Body of pancreas (tissue), 4 donors: ENCODE data around the gene DUOXA2. TPM values are rescaled to one million over a fixed set of nuclear protein-coding genes. Genes with fewer than 3 reads are reported as not detected.
"Not testable (repeated sequence)": the region's sequence is repeated elsewhere in the genome, so short reads cannot be mapped to it uniquely, and the experiment has no call there.

Experiments used
- ATAC-seq: fragments of 150-250 bp; one replicate; pipeline ENCODE4 v1.9.1; 2016
- DNase-seq, 4 donors: peaks; one replicate each; pipeline ENCODE4 v3.0.0-alpha.2; 2019
- H3K27ac ChIP-seq, 4 donors: fragments of 200-600 bp; sonication (generic); 1 replicate in 3 of 4; 2 replicates in 1 of 4; pipeline versions ENCODE4 v1.5.1 to v1.6.1; 2016 to 2019; ENCODE audit warnings: mild to moderate bottlenecking in 1 of 4, mixed read lengths in 1 of 4, moderate library complexity in 1 of 4
- H3K27me3 ChIP-seq, 2 donors: fragments of 200-600 bp; sonication (generic); one replicate each; pipeline ENCODE4 v1.6.0; 2016; ENCODE audit warnings: mild to moderate bottlenecking in 1 of 2
- H3K36me3 ChIP-seq, 2 donors: fragments of 200-600 bp; sonication (generic); replicated peaks in 1 of 2; 2 replicates each; pipeline ENCODE4 v1.5.1; 2016; ENCODE audit warnings: low read depth in 2 of 2; ENCODE audit not compliant: insufficient read depth in 1 of 2
- H3K4me1 ChIP-seq: fragments of 200-600 bp; sonication (generic); one replicate; pipeline ENCODE4 v1.6.0; 2016
- H3K4me3 ChIP-seq, 2 donors: fragments of 200-600 bp; sonication (generic); 1 replicate in 1 of 2; 2 replicates in 1 of 2; pipeline ENCODE4 v1.5.1; 2016 to 2019
- H3K9me3 ChIP-seq, 3 donors: fragments of 200-600 bp; sonication (generic); 1 replicate in 2 of 3; 2 replicates in 1 of 3; pipeline ENCODE4 v1.5.1; 2016
- POLR2A ChIP-seq, 3 donors: fragments of 450-650 bp; IDR thresholded peaks; one replicate each; pipeline ENCODE4 v1.6.1; 2016; ENCODE audit warnings: antibody characterized with exemption in 3 of 3, mild to moderate bottlenecking in 2 of 3
- WGBS, 2 donors: methylation state at CpG; one replicate each; pipeline ENCODE4 v1.1.5; 2017; 5-methylcytosine and 5-hydroxymethylcytosine counted together
- intact Hi-C: fragments of 100-400 bp; cut with DNase I; formaldehyde crosslinking; loops from one replicate; pipeline ENCODE4 v1.15.1; 2023
- total RNA-seq, 2 donors: library from RNA; depleted of rRNA; stranded (reverse); fragments of >200 nt; gene quantifications; one replicate each; pipeline ENCODE4 v1.1.0, GENCODE V29; 2016
- TF ChIP-seq, protein P1 (sequence below), 7 experiments: fragments of 450-650 bp in 4 of 7; fragments of 200-600 bp in 3 of 7; sonication (generic) in 3 of 7; IDR thresholded peaks; one replicate each; pipeline ENCODE4 v1.5.1; 2016 to 2019; ENCODE audit warnings: antibody characterized with exemption in 7 of 7

The DUOXA2 gene
- not detected for total RNA-seq

DNA sequence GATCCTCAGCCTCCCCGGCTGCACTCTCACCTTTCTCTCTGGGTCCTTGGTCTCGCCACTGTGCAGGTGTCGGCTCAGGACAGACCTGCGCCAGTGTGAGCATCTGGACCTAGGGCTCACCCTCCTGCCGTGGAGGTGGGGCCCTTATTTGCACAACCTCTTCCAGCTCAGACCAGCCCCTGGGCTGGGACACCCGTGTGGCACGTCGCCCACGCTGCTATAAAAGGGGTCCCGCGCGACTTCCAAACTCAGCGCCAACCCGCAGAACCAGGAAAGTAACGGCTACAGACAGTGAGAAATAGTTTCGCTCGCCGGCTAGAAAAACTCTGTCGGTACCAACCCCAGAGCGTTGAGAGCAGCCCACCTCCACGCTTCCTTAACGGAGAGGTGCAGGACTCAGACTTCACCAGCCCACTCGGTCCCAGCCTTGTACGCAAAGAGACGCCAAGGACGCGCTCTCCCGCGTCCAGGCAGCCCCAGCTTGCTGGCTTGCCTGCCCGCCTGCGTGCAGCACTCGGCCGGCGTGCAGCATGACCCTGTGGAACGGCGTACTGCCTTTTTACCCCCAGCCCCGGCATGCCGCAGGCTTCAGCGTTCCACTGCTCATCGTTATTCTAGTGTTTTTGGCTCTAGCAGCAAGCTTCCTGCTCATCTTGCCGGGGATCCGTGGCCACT is at the start of gene DUOXA2, which contains the start of gene DUOX2:
Gene DUOXA2, plus strand, starts transcription at position 251 of the 675 bp plus-strand sequence. Its CDS starts 280 bp downstream, at position 531.
Gene DUOX2, minus strand, starts transcription at position 97 of the 675 bp plus-strand sequence. CDS start 761 bp downstream, outside the sequence.
- Histone ChIP-seq H3K9me3 (no peaks in the 10 kb centered on the region), H3K27me3 (peaks cover 0 to 39% of the 10 kb centered on the region in 2 donors), H3K4me1 (peaks cover 41% of the 10 kb centered on the region), H3K27ac (no peak within 1 kb of the TSS), H3K36me3 (no peaks in the 10 kb centered on the region), H3K4me3 (no peak within 1 kb of the TSS)
- intact Hi-C loops: no loop called here
- ATAC-seq (no peak), DNase-seq (no peak)
- WGBS, 2 donors: 2 to 4% methylated on average over 25 to 42 of the region's 42 CpGs
- TF ChIP-seq, protein P1, sequence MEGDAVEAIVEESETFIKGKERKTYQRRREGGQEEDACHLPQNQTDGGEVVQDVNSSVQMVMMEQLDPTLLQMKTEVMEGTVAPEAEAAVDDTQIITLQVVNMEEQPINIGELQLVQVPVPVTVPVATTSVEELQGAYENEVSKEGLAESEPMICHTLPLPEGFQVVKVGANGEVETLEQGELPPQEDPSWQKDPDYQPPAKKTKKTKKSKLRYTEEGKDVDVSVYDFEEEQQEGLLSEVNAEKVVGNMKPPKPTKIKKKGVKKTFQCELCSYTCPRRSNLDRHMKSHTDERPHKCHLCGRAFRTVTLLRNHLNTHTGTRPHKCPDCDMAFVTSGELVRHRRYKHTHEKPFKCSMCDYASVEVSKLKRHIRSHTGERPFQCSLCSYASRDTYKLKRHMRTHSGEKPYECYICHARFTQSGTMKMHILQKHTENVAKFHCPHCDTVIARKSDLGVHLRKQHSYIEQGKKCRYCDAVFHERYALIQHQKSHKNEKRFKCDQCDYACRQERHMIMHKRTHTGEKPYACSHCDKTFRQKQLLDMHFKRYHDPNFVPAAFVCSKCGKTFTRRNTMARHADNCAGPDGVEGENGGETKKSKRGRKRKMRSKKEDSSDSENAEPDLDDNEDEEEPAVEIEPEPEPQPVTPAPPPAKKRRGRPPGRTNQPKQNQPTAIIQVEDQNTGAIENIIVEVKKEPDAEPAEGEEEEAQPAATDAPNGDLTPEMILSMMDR (IDR thresholded peaks at IDR 0.05): no peak
- TF ChIP-seq POLR2A (IDR thresholded peaks at IDR 0.05): no peak

DNA sequence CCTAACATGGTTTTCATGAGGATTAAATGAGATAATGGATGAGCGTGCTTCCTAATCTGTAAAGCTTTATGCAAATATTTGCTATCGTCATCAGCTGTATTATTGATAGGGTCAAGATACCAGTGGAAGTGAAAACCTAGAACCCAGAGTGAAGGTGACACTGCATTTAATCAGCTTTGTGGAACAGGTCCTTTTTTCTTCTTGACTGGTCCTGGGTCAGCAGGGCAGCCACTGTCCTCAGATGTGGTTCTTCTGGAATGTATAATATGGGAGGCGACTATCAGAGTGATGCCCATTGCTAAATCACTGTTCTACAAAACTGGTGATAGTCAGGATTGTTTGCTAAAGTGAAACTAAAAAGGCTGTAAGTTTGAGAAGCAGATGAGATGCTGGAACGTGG is 49.7 kb upstream of the DUOXA2 start:
- WGBS, 2 donors: 60 to 76% methylated on average over 4 of the region's 4 CpGs
- Histone ChIP-seq H3K36me3 (no peaks in the 10 kb centered on the region), H3K9me3 (no peaks in the 10 kb centered on the region), H3K4me1 (no peaks in the 10 kb centered on the region), H3K4me3 (no peak overlapping the region), H3K27ac (no peak overlapping the region), H3K27me3 (no peaks in the 10 kb centered on the region)
- TF ChIP-seq, protein P1 (IDR thresholded peaks at IDR 0.05): no peak
- TF ChIP-seq POLR2A (IDR thresholded peaks at IDR 0.05): no peak
- intact Hi-C loops: no loop called here
- ATAC-seq (no peak), DNase-seq (no peak)

DNA sequence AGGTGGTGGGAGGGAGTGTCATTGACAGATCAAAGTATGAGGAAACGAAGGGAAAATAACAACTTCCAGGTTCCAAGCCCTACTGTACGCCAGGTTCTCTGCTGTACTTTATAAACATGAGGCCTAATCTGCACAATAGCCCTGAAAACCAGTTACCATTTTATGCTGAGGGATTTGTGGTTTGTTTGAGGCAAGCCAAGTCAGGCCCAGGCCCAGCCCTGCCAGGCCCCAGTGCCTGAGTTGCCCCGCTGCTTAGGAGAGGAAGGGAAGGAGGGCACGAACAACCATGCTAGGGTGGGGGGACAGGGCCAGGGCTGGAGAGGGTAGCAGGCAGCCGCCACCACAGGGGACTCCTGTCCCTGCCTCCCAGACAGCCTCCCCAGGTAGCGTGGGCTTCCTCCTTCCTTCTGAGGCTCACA is 44.2 kb upstream of the DUOXA2 start:
- 82 to 86% methylated on average over 3 to 4 of the region's 6 CpGs for WGBS, 2 donors
- intact Hi-C loops, H3K4me3 ChIP-seq, ATAC-seq, DNase-seq, H3K27me3 ChIP-seq, H3K36me3 ChIP-seq, H3K4me1 ChIP-seq, H3K9me3 ChIP-seq: not testable (repeated sequence)
- H3K27ac ChIP-seq: peak overlapping the region in 1 of 4 donors; percentile 47

DNA sequence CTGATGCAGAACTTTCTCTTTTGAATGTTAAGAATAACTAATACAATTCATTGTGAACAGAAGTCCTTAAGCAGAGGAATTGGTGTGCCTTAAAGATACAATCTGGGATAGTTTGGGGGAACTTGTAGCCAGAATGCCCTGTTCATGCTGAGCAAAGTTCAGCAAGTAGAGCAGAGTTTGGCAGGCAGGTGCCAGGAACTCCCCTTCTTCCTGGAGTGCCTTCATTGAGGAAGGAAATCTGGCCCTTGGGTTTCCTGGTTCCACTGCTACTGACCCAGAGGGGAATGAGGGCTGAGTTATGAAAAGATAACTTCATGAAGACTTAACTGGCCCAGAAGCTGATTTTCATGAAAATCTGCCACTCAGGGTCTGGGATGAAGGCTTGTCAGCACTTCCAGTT is 40.5 kb upstream of the DUOXA2 start:
- H3K4me1 ChIP-seq: peaks cover 12% of the 10 kb centered on the region
- H3K9me3 ChIP-seq, DNase-seq, H3K4me3 ChIP-seq, intact Hi-C loops, H3K27me3 ChIP-seq, H3K36me3 ChIP-seq: not testable (repeated sequence)
- peak overlapping the region in 1 of 4 donors; percentile 25 for H3K27ac ChIP-seq
- ATAC-seq: peak; percentile 43

DNA sequence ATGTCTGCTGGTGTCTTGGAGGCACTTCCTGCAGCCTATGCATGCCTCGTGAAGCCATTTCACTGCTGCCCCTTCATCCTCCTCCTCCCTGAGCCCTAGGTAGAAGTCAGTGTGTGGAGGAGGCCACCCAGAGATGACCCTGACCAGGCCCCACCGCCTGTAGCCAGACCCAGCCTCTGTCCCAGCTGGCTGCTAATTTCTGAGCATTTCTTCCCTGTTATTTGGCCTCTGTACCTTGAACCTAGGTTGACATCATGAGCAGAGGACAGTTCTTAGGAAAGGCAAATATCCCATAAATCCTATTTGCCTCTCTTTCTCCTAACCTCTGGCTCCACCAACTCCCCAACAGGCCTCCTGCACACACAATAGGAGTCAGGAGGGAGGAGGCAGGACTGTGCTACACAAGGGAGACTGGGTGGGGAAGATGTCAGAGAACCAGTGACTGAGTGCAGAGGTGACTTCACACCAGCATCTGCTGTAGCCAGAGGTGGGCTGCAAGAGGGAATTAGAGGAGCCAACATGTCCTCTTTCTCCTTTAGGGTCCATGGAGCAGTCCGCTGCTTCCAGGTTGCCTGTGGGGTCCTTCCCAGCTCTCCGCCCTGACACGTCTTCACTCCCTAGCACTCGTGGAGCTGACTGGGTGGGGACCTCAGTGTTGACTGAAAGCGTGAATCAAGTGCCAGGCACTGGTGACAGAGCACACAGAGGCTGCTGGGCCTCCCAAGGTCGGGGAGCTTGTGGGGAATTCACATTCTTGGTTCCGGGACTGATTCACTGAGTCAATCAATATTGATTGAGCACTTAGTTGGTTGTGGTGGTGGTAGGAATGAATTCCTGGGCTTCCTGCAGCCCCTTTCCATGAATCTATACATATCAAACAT is 38.4 kb upstream of the DUOXA2 start:
- WGBS, 2 donors: 80% methylated on average over 1 of the region's 9 CpGs
- H3K9me3 ChIP-seq, H3K4me3 ChIP-seq, H3K27me3 ChIP-seq, intact Hi-C loops, H3K36me3 ChIP-seq, H3K27ac ChIP-seq, DNase-seq: not testable (repeated sequence)
- H3K4me1 ChIP-seq: peaks cover 21% of the 10 kb centered on the region
- ATAC-seq: peak; percentile 54

DNA sequence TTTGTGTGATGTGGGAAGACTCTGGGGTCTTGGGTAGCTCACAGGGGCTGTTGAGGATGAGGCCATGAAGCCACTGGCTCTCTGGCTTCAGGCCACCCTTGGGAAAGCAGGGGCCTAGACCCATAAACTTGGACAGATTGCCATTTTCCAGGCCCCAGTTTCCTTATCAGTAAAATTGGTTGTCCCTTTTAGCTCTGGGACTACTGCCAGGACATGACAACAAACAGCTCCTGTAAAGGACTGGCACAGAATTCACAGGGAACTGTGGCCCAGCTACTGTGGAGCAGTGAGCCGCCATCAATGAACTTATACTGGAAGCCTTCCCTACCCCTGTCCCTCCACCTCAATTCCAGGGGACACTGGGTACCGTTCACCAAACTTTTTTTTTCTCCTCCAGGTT is 36.7 kb upstream of the DUOXA2 start:
- ATAC-seq (peak; percentile 63), DNase-seq (peak; percentile 48 to 76 (median 56))
- WGBS, 2 donors: 21 to 41% methylated on average over 2 of the region's 2 CpGs

DNA sequence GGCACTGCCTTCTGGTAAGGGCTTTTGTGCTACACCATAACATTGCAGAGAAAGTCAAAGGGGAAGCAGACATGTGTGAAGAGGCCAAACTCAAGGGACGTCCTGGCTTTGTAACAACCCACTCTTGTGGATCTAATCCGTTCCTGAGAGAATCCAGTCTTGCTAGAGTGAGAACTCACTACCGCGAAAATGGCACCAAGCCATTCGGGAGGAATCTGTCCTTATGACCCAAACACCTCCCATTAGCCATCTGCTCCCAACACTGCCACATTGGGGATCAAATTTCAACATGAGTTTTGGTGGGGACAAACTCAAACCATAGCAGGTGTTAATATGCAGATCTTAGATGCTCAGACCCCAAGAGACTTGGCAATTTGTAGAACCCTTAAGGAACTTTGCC is 34.9 kb upstream of the DUOXA2 start:
- H3K27ac ChIP-seq, ATAC-seq, H3K9me3 ChIP-seq, intact Hi-C loops, H3K36me3 ChIP-seq, H3K4me3 ChIP-seq, DNase-seq, H3K27me3 ChIP-seq: not testable (repeated sequence)
- H3K4me1 ChIP-seq: peaks cover 39% of the 10 kb centered on the region
- WGBS, 2 donors: 74 to 80% methylated on average over 5 of the region's 5 CpGs

More for the DNA sequence above, 36.7 kb upstream of the DUOXA2 start:
- H3K9me3 ChIP-seq, H3K4me3 ChIP-seq, intact Hi-C loops, H3K36me3 ChIP-seq, H3K27me3 ChIP-seq: not testable (repeated sequence)
- peak overlapping the region in 2 of 4 donors; percentile 59 to 60 for H3K27ac ChIP-seq
- peaks cover 27% of the 10 kb centered on the region for H3K4me1 ChIP-seq

DNA sequence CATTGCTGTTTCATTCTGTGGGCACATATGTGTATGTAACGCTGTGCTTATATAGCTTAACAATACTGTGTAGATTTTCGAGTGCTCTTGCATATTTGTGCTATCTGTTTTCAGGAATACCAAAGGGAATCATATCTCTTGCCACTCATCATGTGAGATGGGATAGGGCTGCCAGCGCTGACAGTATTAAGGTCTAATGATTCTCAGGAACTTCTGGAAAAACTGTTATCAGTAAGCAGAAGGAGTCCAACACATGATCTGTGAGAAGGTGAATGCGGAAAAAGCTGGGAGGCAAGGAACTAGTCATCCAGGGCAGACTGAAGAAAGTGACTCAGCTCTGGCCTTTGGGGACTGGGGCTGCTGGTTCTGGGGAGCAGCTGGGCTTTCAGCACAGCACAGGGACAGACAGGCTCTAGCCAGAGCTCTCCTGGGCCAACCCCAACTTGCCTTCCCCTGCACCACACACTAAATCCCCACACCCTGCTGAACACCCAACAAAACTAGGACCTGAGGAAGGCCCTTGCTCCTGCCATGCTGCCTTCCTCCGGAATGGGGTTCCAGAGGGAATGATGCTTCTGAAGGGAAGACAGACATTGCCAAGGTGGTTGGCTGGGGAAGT is 34.4 kb upstream of the DUOXA2 start:
- ATAC-seq, H3K9me3 ChIP-seq, H3K27ac ChIP-seq, intact Hi-C loops, H3K4me3 ChIP-seq, DNase-seq, H3K27me3 ChIP-seq, H3K36me3 ChIP-seq: not testable (repeated sequence)
- peaks cover 40% of the 10 kb centered on the region for H3K4me1 ChIP-seq
- WGBS, 2 donors: 86% methylated on average over 5 of the region's 5 CpGs

DNA sequence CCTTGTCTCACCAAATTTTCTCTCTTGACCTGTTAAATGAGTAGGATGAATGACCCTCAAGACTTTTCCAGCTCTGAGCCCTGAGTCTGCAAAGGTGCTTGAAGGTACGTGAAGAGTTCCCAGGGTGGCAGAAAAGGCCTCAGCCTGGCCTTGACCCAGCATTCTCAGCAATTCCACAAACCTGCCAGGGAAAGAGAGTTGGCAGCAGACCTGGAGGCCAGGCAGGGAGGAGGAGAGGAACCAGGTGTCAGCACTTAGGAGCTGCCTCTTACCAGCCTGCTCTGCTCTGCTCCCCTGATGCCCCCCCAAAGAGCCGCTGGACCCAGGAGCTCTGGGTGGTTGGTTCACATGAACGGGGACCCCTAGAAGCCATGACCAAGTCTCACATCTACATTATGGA is 33.5 kb upstream of the DUOXA2 start:
- ATAC-seq: peak; percentile 39
- H3K4me1 ChIP-seq: peaks cover 40% of the 10 kb centered on the region
- H3K27me3 ChIP-seq, intact Hi-C loops, H3K36me3 ChIP-seq, H3K4me3 ChIP-seq, H3K27ac ChIP-seq, H3K9me3 ChIP-seq: not testable (repeated sequence)
- DNase-seq: peak; percentile 20 to 37 (median 26)
- WGBS, 2 donors: 80 to 81% methylated on average over 2 to 3 of the region's 3 CpGs
